ENCODE data around the gene FITM1.

DNA sequence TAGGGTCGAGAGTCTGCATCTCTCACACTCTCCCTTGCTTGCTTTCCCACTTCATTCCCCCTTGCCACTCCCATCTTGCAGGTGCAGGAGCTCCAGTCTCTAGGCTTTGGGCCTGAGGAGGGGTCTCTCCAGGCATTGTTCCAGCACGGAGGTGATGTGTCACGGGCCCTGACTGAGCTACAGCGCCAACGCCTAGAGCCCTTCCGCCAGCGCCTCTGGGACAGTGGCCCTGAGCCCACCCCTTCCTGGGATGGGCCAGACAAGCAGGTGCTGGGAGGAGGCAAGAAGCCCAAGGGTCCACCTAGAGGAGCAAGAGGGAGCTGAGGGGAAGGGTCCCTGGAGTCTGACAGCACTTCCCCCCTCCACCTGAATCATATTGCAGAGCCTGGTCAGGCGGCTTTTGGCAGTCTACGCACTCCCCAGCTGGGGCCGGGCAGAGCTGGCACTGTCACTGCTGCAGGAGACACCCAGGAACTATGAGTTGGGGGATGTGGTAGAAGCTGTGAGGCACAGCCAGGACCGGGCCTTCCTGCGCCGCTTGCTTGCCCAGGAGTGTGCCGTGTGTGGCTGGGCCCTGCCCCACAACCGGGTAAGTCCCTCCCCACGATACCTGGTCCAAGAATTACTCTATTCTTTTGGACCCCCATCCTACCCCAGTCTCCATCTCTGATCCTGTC, 21.1 kb downstream of the FITM1 start:
- TF ChIP-seq POLR2A (IDR thresholded peaks at IDR 0.05), result no peak
- TF ChIP-seq, protein P1, sequence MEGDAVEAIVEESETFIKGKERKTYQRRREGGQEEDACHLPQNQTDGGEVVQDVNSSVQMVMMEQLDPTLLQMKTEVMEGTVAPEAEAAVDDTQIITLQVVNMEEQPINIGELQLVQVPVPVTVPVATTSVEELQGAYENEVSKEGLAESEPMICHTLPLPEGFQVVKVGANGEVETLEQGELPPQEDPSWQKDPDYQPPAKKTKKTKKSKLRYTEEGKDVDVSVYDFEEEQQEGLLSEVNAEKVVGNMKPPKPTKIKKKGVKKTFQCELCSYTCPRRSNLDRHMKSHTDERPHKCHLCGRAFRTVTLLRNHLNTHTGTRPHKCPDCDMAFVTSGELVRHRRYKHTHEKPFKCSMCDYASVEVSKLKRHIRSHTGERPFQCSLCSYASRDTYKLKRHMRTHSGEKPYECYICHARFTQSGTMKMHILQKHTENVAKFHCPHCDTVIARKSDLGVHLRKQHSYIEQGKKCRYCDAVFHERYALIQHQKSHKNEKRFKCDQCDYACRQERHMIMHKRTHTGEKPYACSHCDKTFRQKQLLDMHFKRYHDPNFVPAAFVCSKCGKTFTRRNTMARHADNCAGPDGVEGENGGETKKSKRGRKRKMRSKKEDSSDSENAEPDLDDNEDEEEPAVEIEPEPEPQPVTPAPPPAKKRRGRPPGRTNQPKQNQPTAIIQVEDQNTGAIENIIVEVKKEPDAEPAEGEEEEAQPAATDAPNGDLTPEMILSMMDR (IDR thresholded peaks at IDR 0.05), result no peak
